HG02970 (cell line): ENCODE measurements around the gene ZNF175.

ENCODE experiments used
- ATAC-seq: cut with Tn5 transposase; IDR thresholded peaks from one replicate; pipeline ENCODE4 v1.9.1; 2021; ENCODE audit warnings: mild to moderate bottlenecking, moderate library complexity, moderate number of reproducible peaks; ENCODE audit not compliant: unreplicated experiment, low FRiP score

Gene ZNF175

GRCh38 chr19:51549533-51550324, 21.4 kb upstream of the ZNF175 start:
- ATAC-seq: no peak

- no peak for ATAC-seq
Observed at GRCh38 chr19:51550848-51551672, 20.0 kb upstream of the ZNF175 start.

GRCh38 chr19:51551673-51552432, 19.2 kb upstream of the ZNF175 start:
- no peak for ATAC-seq

GRCh38 chr19:51552608-51552995, 18.5 kb upstream of the ZNF175 start:
- no peak for ATAC-seq

- no peak for ATAC-seq
Observed at GRCh38 chr19:51552996-51553725, 17.9 kb upstream of the ZNF175 start.

GRCh38 chr19:51559240-51559639, 11.8 kb upstream of the ZNF175 start:
- ATAC-seq: no peak

- no peak for ATAC-seq
Observed at GRCh38 chr19:51560339-51560738, 10.7 kb upstream of the ZNF175 start.

GRCh38 chr19:51564791-51565190, 6.3 kb upstream of the ZNF175 start:
- ATAC-seq: no peak

- no peak for ATAC-seq
Observed at GRCh38 chr19:51565583-51565982, 5.5 kb upstream of the ZNF175 start.

- no peak for ATAC-seq
Observed at GRCh38 chr19:51566489-51567100, 4.5 kb upstream of the ZNF175 start.

- no peak for ATAC-seq
Observed at GRCh38 chr19:51567583-51567982, 3.5 kb upstream of the ZNF175 start.

GRCh38 chr19:51568456-51568855, 2.6 kb upstream of the ZNF175 start:
- ATAC-seq: no peak

GRCh38 chr19:51571599-51571998, 516 bp downstream of the ZNF175 start:
- ATAC-seq: no peak

- ATAC-seq: no peak
Observed at GRCh38 chr19:51572410-51572809, 1.3 kb downstream of the ZNF175 start.

GRCh38 chr19:51572908-51573307, 1.8 kb downstream of the ZNF175 start:
- no peak for ATAC-seq

- no peak for ATAC-seq
Observed at GRCh38 chr19:51573331-51573730, 2.2 kb downstream of the ZNF175 start.

GRCh38 chr19:51576850-51577249, 5.8 kb downstream of the ZNF175 start:
- no peak for ATAC-seq

GRCh38 chr19:51586103-51586728, 15.1 kb downstream of the ZNF175 start:
- no peak for ATAC-seq

- no peak for ATAC-seq
Observed at GRCh38 chr19:51586799-51587198, 15.7 kb downstream of the ZNF175 start.
